ENCODE data around the gene SLC16A3. TPM values are rescaled to one million over a fixed set of nuclear protein-coding genes. Genes with fewer than 3 reads are reported as not detected.
"Not testable (repeated sequence)": the region's sequence is repeated elsewhere in the genome, so short reads cannot be mapped to it uniquely, and the experiment has no call there.

Gene SLC16A3
- 29.7 TPM for polyA plus RNA-seq (ENCODE audit: insufficient read length)

- no peak for DNase-seq (ENCODE audit: low read depth)
Observed at GRCh38 chr17:82228842-82229697, at the start of gene SLC16A3. TSS of gene SLC16A3 (plus strand) at chr17:82229042. CDS start at chr17:82236009, 6,967 bp downstream.

GRCh38 chr17:82179412-82179811, 49.4 kb upstream of the SLC16A3 start:
- no peak for DNase-seq (ENCODE audit: low read depth)

- no peak for DNase-seq (ENCODE audit: low read depth)
Observed at GRCh38 chr17:82179946-82180475, 48.8 kb upstream of the SLC16A3 start.

GRCh38 chr17:82180776-82181528, 47.9 kb upstream of the SLC16A3 start:
- no peak for DNase-seq (ENCODE audit: low read depth)

GRCh38 chr17:82184761-82185160, 44.1 kb upstream of the SLC16A3 start:
- DNase-seq (ENCODE audit: low read depth) = no peak

GRCh38 chr17:82186221-82186620, 42.6 kb upstream of the SLC16A3 start:
- DNase-seq (ENCODE audit: low read depth) = no peak

GRCh38 chr17:82187500-82187899, 41.3 kb upstream of the SLC16A3 start:
- no peak for DNase-seq (ENCODE audit: low read depth)

- DNase-seq (ENCODE audit: low read depth) = no peak
Observed at GRCh38 chr17:82188001-82188961, 40.6 kb upstream of the SLC16A3 start.

GRCh38 chr17:82193050-82193449, 35.8 kb upstream of the SLC16A3 start:
- DNase-seq (ENCODE audit: low read depth) = not testable (repeated sequence)

- DNase-seq (ENCODE audit: low read depth) = no peak
Observed at GRCh38 chr17:82193520-82194220, 35.2 kb upstream of the SLC16A3 start.

GRCh38 chr17:82194765-82195164, 34.1 kb upstream of the SLC16A3 start:
- DNase-seq (ENCODE audit: low read depth) = no peak

- no peak for DNase-seq (ENCODE audit: low read depth)
Observed at GRCh38 chr17:82195675-82196672, 32.9 kb upstream of the SLC16A3 start.

GRCh38 chr17:82198092-82198491, 30.8 kb upstream of the SLC16A3 start:
- no peak for DNase-seq (ENCODE audit: low read depth)

GRCh38 chr17:82199496-82199895, 29.3 kb upstream of the SLC16A3 start:
- no peak for DNase-seq (ENCODE audit: low read depth)

- DNase-seq (ENCODE audit: low read depth) = no peak
Observed at GRCh38 chr17:82200135-82200534, 28.7 kb upstream of the SLC16A3 start.

- no peak for DNase-seq (ENCODE audit: low read depth)
Observed at GRCh38 chr17:82200743-82201497, 27.9 kb upstream of the SLC16A3 start.

GRCh38 chr17:82201498-82201910, 27.3 kb upstream of the SLC16A3 start:
- no peak for DNase-seq (ENCODE audit: low read depth)

- no peak for DNase-seq (ENCODE audit: low read depth)
Observed at GRCh38 chr17:82202981-82203380, 25.9 kb upstream of the SLC16A3 start.

- DNase-seq (ENCODE audit: low read depth) = no peak
Observed at GRCh38 chr17:82203920-82204319, 24.9 kb upstream of the SLC16A3 start.

All from forelimb muscle (tissue), 1 donor.